ENCODE measurements around the gene GJD2. TPM values are rescaled to one million over a fixed set of nuclear protein-coding genes. Genes with fewer than 3 reads are reported as not detected.

GJD2 gene
- total RNA-seq, 2 experiments from 2014 or later = not detected

DNA sequence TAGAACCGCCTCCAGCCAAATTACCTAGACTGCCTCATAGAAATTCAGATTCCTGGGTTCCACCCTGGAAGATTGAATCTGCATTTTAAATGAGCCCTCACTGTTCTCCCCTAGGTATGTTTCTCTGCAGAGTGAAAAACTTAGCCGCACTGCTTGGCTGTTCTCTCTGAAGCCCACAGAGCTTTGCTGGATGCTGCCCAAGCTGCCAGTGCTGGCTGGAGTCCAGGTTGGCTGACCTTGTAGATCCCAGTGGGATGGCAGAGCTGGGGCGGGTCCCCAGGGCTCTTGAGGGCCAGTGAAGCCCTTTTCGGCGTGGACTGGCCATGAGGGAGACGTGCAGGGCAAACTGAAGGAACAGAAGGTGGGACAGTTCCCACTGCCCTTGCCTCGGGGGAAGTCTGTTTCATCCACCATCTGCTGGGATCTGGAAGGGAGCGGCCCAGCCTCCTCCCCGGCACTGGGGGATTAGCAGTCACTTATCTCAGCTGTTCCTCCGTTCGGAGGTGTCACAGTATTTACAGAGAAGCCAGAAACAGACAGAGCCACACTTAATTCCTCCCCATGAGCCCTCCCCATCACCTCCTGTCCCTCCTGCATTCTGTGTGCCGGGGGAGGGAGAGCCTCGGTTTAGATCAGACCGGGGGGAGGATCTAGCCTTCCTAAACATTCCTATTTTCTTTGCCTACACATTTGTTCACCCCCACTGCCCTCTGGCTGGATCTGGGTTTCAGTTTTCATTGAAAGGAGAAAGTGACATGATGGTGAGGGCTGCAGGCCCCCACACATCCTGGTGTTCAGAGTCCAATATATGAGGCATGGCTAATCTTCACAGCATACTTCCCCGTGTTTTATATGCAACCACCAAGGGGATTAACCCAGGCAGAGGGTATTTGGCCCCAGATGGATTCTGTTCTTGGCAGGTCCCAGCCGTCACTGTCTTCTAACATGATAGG is 44.6 kb upstream of the GJD2 start:
- DNase-seq = no peak
- peaks cover 5% of the 10 kb centered on the region for H3K4me1 Mint-ChIP-seq (ENCODE audit: low read depth)
- intact Hi-C loops (cut with micrococcal nuclease) = no loop called here
- H3K27me3 Mint-ChIP-seq = peaks cover 20% of the 10 kb centered on the region
- H3K4me3 Mint-ChIP-seq = no peak overlapping the region
- no peak for ATAC-seq
- ChIA-PET POLR2A (no interaction called here), CTCF (no interaction called here)
- H3K27ac Mint-ChIP-seq = no peak overlapping the region
- no peaks in the 10 kb centered on the region for H3K36me3 Mint-ChIP-seq (ENCODE audit: low read depth)
- TF ChIP-seq, protein P1, sequence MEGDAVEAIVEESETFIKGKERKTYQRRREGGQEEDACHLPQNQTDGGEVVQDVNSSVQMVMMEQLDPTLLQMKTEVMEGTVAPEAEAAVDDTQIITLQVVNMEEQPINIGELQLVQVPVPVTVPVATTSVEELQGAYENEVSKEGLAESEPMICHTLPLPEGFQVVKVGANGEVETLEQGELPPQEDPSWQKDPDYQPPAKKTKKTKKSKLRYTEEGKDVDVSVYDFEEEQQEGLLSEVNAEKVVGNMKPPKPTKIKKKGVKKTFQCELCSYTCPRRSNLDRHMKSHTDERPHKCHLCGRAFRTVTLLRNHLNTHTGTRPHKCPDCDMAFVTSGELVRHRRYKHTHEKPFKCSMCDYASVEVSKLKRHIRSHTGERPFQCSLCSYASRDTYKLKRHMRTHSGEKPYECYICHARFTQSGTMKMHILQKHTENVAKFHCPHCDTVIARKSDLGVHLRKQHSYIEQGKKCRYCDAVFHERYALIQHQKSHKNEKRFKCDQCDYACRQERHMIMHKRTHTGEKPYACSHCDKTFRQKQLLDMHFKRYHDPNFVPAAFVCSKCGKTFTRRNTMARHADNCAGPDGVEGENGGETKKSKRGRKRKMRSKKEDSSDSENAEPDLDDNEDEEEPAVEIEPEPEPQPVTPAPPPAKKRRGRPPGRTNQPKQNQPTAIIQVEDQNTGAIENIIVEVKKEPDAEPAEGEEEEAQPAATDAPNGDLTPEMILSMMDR (IDR thresholded peaks at IDR 0.05) = no peak
- no peaks in the 10 kb centered on the region for H3K9me3 Mint-ChIP-seq

- Mint-ChIP-seq H3K27me3 (peaks cover 34% of the 10 kb centered on the region), H3K4me3 (no peak overlapping the region), H3K9me3 (no peaks in the 10 kb centered on the region), H3K36me3 (ENCODE audit: low read depth) (no peaks in the 10 kb centered on the region), H3K27ac (no peak overlapping the region), H3K4me1 (ENCODE audit: low read depth) (no peaks in the 10 kb centered on the region)
- POLR2A ChIA-PET = no interaction called here
- no peak for DNase-seq
- CTCF ChIA-PET = no interaction called here
- intact Hi-C loops (cut with micrococcal nuclease) = no loop called here
- no peak for ATAC-seq
- TF ChIP-seq, protein P1 (IDR thresholded peaks at IDR 0.05) = no peak
Observed at GRCh38 chr15:34796847-34797435, 42.1 kb upstream of the GJD2 start.

DNA sequence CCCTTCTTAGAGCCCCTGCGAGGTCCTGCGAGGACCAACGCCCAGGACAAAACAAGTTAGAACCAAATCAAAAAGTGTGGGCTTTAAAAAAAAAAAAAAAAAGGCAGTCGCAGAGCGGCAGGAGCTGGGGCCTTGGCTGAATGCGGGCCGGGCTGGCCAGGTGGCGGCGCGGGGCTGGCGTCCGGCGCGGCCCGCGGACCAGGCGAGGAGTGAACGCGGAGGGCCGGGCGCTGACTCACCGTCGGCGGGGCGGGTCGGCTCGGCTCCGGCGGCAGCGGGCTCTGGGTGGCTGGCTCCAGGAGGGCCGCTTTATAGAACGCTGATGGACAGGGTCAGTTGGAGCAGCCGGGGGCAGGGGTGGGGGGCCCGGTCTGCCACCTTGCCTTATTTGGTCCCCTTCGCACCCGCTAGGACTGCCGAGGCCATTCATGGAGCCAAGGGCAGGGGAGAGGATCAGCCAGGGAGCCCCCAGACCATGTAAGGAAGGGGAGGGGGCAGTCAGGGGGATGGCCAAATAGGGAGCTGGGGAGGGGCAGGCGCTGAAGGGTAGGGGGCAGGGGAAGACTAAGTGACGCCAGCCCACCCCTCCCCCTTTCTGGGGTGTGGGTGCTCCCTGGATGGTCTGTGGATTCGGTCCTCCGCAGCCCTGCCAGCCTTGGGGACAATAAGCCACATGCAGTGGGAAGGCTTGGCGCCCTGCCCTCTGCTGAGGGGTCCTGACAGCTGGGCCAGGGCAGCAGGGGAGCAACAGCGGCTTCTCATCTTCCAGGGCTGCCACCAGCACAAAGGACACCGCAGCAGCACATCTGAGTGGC is 40.7 kb upstream of the GJD2 start, which contains the start of gene ACTC1:
TSS of gene ACTC1 (minus strand) at position 283 of the 815 bp plus-strand sequence. CDS start 741 bp downstream, outside the sequence.
- H3K27me3 Mint-ChIP-seq = peaks cover 34% of the 10 kb centered on the region
- ChIA-PET POLR2A (no interaction called here), CTCF (no interaction called here)
- TF ChIP-seq, protein P1 (IDR thresholded peaks at IDR 0.05) = no peak
- DNase-seq (no peak), ATAC-seq (no peak)
- intact Hi-C loops (cut with micrococcal nuclease) = no loop called here
- no peak within 1 kb of the TSS for H3K27ac Mint-ChIP-seq
- H3K4me3 Mint-ChIP-seq = no peak within 1 kb of the TSS
- H3K36me3 Mint-ChIP-seq (ENCODE audit: low read depth) = no peaks in the 10 kb centered on the region
- H3K4me1 Mint-ChIP-seq (ENCODE audit: low read depth) = no peaks in the 10 kb centered on the region
- no peaks in the 10 kb centered on the region for H3K9me3 Mint-ChIP-seq

- Mint-ChIP-seq H3K9me3 (no peaks in the 10 kb centered on the region), H3K27me3 (peaks cover 37% of the 10 kb centered on the region), H3K4me3 (no peak overlapping the region), H3K4me1 (ENCODE audit: low read depth) (no peaks in the 10 kb centered on the region), H3K36me3 (ENCODE audit: low read depth) (no peaks in the 10 kb centered on the region), H3K27ac (no peak overlapping the region)
- intact Hi-C loops (cut with micrococcal nuclease) = no loop called here
- ChIA-PET POLR2A (no interaction called here), CTCF (no interaction called here)
- ATAC-seq = no peak
- TF ChIP-seq, protein P1 (IDR thresholded peaks at IDR 0.05) = no peak
- no peak for DNase-seq
Observed at GRCh38 chr15:34794590-34795206, 39.9 kb upstream of the GJD2 start.
